ENCODE measurements around the gene DOCK10. TPM values are rescaled to one million over a fixed set of nuclear protein-coding genes. Genes with fewer than 3 reads are reported as not detected.

The DOCK10 gene
- total and polyA plus RNA-seq, 2 donors (not counting 3 experiments of a cell fraction or from before 2014, with no cell fraction given) = 5.8 to 23.0 TPM

GRCh38 chr2:225070811-225071210, 28.5 kb upstream of the DOCK10 start:
- no TSS peak for BruUV-seq (replicated peaks)
- CTCF ChIA-PET = interaction anchor here (1.0 to 1.6 kb wide), 3 partner anchors 8 to 14 kb away, joined by 3 to 4 read pairs (median 3); no protein-coding TSS in a partner anchor

GRCh38 chr2:225069966-225070365, 27.7 kb upstream of the DOCK10 start:
- intact Hi-C loops (cut with micrococcal nuclease) (no loop called here), dilution Hi-C loops (cut with MboI; ENCODE audit: extremely low pct_ligation_motif_present, low sequenced_read_pairs) (no loop called here)
- Histone ChIP-seq H3K9me1 (replicated peaks; ENCODE audit: control insufficient read depth, extremely low read depth, insufficient read depth, low read length) (no peaks in the 10 kb centered on the region), H3K4me2 (ENCODE audit: insufficient read depth, low read length) (no peak overlapping the region), H3K27ac (ENCODE audit: insufficient read depth, low read depth, low read length) (no peak overlapping the region), H3K36me3 (ENCODE audit: control insufficient read depth in 2 of 2, extremely low read depth in 1 of 2, insufficient read depth in 2 of 2, low read length in 2 of 2) (no peaks in the 10 kb centered on the region), H4K20me1 (replicated peaks; ENCODE audit: control insufficient read depth, extremely low read depth, insufficient read depth, low read length) (no peaks in the 10 kb centered on the region), H3K79me2 (ENCODE audit: control insufficient read depth, insufficient read depth, low read length) (no peaks in the 10 kb centered on the region), H3K9me3 (replicated peaks; ENCODE audit: control insufficient read depth, insufficient read depth, low read length) (no peaks in the 10 kb centered on the region), H3K27me3 (ENCODE audit: control insufficient read depth in 2 of 2, insufficient read depth in 2 of 2, low read length in 2 of 2) (peaks cover 0 to 6% of the 10 kb centered on the region in 2 experiments), H3K9ac (replicated peaks; ENCODE audit: extremely low read depth, insufficient read depth, low read length) (no peak overlapping the region), H3K4me3 (replicated peaks in 1 of 3; ENCODE audit: insufficient read depth in 1 of 3, low read depth in 1 of 3, low read length in 3 of 3) (no peak overlapping the region), H2AFZ (ENCODE audit: low read depth, low read length) (no peak overlapping the region), H3K4me1 (ENCODE audit: control insufficient read depth, extremely low read depth, insufficient read depth, low read length) (no peaks in the 10 kb centered on the region)
- no peak for TF ChIP-seq POLR2A (IDR thresholded peaks at IDR 0.05; ENCODE audit: low read depth, low read length)
- no peak for TF ChIP-seq POLR2AphosphoS5 (IDR thresholded peaks at IDR 0.05; ENCODE audit: insufficient read depth, low read depth, low read length)
- no peak for TF ChIP-seq CTCF (IDR thresholded peaks at IDR 0.05; ENCODE audit: extremely low read depth in 1 of 2, insufficient read depth in 1 of 2, low read depth in 1 of 2, low read length in 2 of 2)
- no peak for TF ChIP-seq EZH2 (IDR thresholded peaks at IDR 0.05; ENCODE audit: borderline replicate concordance, low read depth, low read length, severe bottlenecking)
- no peak for TF ChIP-seq FOS (IDR thresholded peaks at IDR 0.05; ENCODE audit: borderline replicate concordance, insufficient read depth, low read length)
- no peak for TF ChIP-seq JUN (IDR thresholded peaks at IDR 0.05; ENCODE audit: borderline replicate concordance, insufficient read depth, insufficient read length, low read depth)
- no peak for TF ChIP-seq MAX (IDR thresholded peaks at IDR 0.05; ENCODE audit: insufficient read depth, insufficient read length)
- TF ChIP-seq MYC (IDR thresholded peaks at IDR 0.05; ENCODE audit: low read depth, low read length) = no peak
- TF ChIP-seq GATA2 (IDR thresholded peaks at IDR 0.05; ENCODE audit: insufficient read depth, insufficient read length, low read depth, low read length) = no peak
- CTCF ChIA-PET = interaction anchor here (0.6 to 1.6 kb wide), 5 partner anchors 11 to 164 kb away, joined by 3 to 4 read pairs (median 3); no protein-coding TSS in a partner anchor
- DNase-seq (ENCODE audit: low read depth, low spot score) (no peak), FAIRE-seq (no peak)
- POLR2A ChIA-PET = interaction anchor here (0.7 kb wide), 1 partner anchor 71 kb away, joined by 3 read pairs; no protein-coding TSS in a partner anchor
- BruUV-seq (replicated peaks) = no TSS peak

More at GRCh38 chr2:225070811-225071210, 28.5 kb upstream of the DOCK10 start:
- dilution Hi-C loops (cut with MboI; ENCODE audit: extremely low pct_ligation_motif_present, low sequenced_read_pairs) = no loop called here
- TF ChIP-seq MAX (IDR thresholded peaks at IDR 0.05; ENCODE audit: insufficient read depth, insufficient read length) (no peak), FOS (IDR thresholded peaks at IDR 0.05; ENCODE audit: borderline replicate concordance, insufficient read depth, low read length) (no peak)
- H3K9me3 ChIP-seq (replicated peaks; ENCODE audit: control insufficient read depth, insufficient read depth, low read length) = no peaks in the 10 kb centered on the region
- intact Hi-C loops (cut with micrococcal nuclease) = no loop called here
- no peak overlapping the region for H3K9ac ChIP-seq (replicated peaks; ENCODE audit: extremely low read depth, insufficient read depth, low read length)
- H3K9me1 ChIP-seq (replicated peaks; ENCODE audit: control insufficient read depth, extremely low read depth, insufficient read depth, low read length) = no peaks in the 10 kb centered on the region
- no peak overlapping the region for H3K27ac ChIP-seq (ENCODE audit: insufficient read depth, low read depth, low read length)
- H4K20me1 ChIP-seq (replicated peaks; ENCODE audit: control insufficient read depth, extremely low read depth, insufficient read depth, low read length) = no peaks in the 10 kb centered on the region
- H3K79me2 ChIP-seq (ENCODE audit: control insufficient read depth, insufficient read depth, low read length) = no peaks in the 10 kb centered on the region
- DNase-seq (ENCODE audit: low read depth, low spot score) (no peak), FAIRE-seq (no peak)
- H3K36me3 ChIP-seq (ENCODE audit: control insufficient read depth in 2 of 2, extremely low read depth in 1 of 2, insufficient read depth in 2 of 2, low read length in 2 of 2) = no peaks in the 10 kb centered on the region
- no peaks in the 10 kb centered on the region for H3K4me1 ChIP-seq (ENCODE audit: control insufficient read depth, extremely low read depth, insufficient read depth, low read length)
- H3K4me2 ChIP-seq (ENCODE audit: insufficient read depth, low read length) = no peak overlapping the region
- H3K27me3 ChIP-seq (ENCODE audit: control insufficient read depth in 2 of 2, insufficient read depth in 2 of 2, low read length in 2 of 2) = peaks cover 0 to 6% of the 10 kb centered on the region in 2 experiments
- H3K4me3 ChIP-seq (replicated peaks in 1 of 3; ENCODE audit: insufficient read depth in 1 of 3, low read depth in 1 of 3, low read length in 3 of 3) = no peak overlapping the region
- POLR2A ChIA-PET = no interaction called here
- no peak overlapping the region for H2AFZ ChIP-seq (ENCODE audit: low read depth, low read length)
